Measurements from ENCODE around the gene STH. TPM values are rescaled to one million over a fixed set of nuclear protein-coding genes. Genes with fewer than 3 reads are reported as not detected.

STH gene
- total RNA-seq, 3 donors from 2014 or later, result not detected

- Histone ChIP-seq H3K27me3 (no peaks in the 10 kb centered on the region), H3K27ac (no peak overlapping the region), H3K9me3 (no peaks in the 10 kb centered on the region), H3K4me1 (no peaks in the 10 kb centered on the region), H3K36me3 (no peaks in the 10 kb centered on the region), H3K4me3 (no peak overlapping the region)
- intact Hi-C loops (cut with DNase I; ENCODE audit: low total_unique reads), result no loop called here
- no peak for TF ChIP-seq POLR2AphosphoS5 (IDR thresholded peaks at IDR 0.05)
- no peak for TF ChIP-seq POLR2A (IDR thresholded peaks at IDR 0.05)
- TF ChIP-seq, protein P1, sequence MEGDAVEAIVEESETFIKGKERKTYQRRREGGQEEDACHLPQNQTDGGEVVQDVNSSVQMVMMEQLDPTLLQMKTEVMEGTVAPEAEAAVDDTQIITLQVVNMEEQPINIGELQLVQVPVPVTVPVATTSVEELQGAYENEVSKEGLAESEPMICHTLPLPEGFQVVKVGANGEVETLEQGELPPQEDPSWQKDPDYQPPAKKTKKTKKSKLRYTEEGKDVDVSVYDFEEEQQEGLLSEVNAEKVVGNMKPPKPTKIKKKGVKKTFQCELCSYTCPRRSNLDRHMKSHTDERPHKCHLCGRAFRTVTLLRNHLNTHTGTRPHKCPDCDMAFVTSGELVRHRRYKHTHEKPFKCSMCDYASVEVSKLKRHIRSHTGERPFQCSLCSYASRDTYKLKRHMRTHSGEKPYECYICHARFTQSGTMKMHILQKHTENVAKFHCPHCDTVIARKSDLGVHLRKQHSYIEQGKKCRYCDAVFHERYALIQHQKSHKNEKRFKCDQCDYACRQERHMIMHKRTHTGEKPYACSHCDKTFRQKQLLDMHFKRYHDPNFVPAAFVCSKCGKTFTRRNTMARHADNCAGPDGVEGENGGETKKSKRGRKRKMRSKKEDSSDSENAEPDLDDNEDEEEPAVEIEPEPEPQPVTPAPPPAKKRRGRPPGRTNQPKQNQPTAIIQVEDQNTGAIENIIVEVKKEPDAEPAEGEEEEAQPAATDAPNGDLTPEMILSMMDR (IDR thresholded peaks at IDR 0.05), result no peak
- DNase-seq (ENCODE audit: low spot score in 2 of 2), result no peak
Measured at GRCh38 chr17:46008591-46008990, 9.5 kb downstream of the STH start.

GRCh38 chr17:46009681-46010596 is 10.9 kb downstream of the STH start:
- Histone ChIP-seq H3K4me3 (no peak overlapping the region), H3K36me3 (no peaks in the 10 kb centered on the region), H3K27ac (no peak overlapping the region), H3K9me3 (no peaks in the 10 kb centered on the region), H3K27me3 (no peaks in the 10 kb centered on the region), H3K4me1 (no peaks in the 10 kb centered on the region)
- intact Hi-C loops (cut with DNase I; ENCODE audit: low total_unique reads), result no loop called here
- TF ChIP-seq POLR2AphosphoS5 (IDR thresholded peaks at IDR 0.05) (no peak), POLR2A (IDR thresholded peaks at IDR 0.05) (no peak)
- TF ChIP-seq, protein P1 (IDR thresholded peaks at IDR 0.05), result no peak
- no peak for DNase-seq (ENCODE audit: low spot score in 2 of 2)

DNA sequence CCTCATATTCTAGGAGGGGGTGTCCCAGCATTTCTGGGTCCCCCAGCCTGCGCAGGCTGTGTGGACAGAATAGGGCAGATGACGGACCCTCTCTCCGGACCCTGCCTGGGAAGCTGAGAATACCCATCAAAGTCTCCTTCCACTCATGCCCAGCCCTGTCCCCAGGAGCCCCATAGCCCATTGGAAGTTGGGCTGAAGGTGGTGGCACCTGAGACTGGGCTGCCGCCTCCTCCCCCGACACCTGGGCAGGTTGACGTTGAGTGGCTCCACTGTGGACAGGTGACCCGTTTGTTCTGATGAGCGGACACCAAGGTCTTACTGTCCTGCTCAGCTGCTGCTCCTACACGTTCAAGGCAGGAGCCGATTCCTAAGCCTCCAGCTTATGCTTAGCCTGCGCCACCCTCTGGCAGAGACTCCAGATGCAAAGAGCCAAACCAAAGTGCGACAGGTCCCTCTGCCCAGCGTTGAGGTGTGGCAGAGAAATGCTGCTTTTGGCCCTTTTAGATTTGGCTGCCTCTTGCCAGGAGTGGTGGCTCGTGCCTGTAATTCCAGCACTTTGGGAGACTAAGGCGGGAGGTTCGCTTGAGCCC is 11.6 kb downstream of the STH start:
- no peak for DNase-seq (ENCODE audit: low spot score in 2 of 2)
- Histone ChIP-seq H3K9me3 (no peaks in the 10 kb centered on the region), H3K36me3 (no peaks in the 10 kb centered on the region), H3K4me3 (no peak overlapping the region), H3K27me3 (no peaks in the 10 kb centered on the region), H3K27ac (no peak overlapping the region), H3K4me1 (no peaks in the 10 kb centered on the region)
- intact Hi-C loops (cut with DNase I; ENCODE audit: low total_unique reads), result no loop called here
- no peak for TF ChIP-seq POLR2A (IDR thresholded peaks at IDR 0.05)
- TF ChIP-seq, protein P1 (IDR thresholded peaks at IDR 0.05), result no peak
- no peak for TF ChIP-seq POLR2AphosphoS5 (IDR thresholded peaks at IDR 0.05)

DNA sequence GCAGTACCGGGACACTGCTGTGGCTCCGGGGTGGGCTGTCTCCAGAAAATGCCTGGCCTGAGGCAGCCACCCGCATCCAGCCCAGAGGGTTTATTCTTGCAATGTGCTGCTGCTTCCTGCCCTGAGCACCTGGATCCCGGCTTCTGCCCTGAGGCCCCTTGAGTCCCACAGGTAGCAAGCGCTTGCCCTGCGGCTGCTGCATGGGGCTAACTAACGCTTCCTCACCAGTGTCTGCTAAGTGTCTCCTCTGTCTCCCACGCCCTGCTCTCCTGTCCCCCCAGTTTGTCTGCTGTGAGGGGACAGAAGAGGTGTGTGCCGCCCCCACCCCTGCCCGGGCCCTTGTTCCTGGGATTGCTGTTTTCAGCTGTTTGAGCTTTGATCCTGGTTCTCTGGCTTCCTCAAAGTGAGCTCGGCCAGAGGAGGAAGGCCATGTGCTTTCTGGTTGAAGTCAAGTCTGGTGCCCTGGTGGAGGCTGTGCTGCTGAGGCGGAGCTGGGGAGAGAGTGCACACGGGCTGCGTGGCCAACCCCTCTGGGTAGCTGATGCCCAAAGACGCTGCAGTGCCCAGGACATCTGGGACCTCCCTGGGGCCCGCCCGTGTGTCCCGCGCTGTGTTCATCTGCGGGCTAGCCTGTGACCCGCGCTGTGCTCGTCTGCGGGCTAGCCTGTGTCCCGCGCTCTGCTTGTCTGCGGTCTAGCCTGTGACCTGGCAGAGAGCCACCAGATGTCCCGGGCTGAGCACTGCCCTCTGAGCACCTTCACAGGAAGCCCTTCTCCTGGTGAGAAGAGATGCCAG is 12.9 kb downstream of the STH start:
- H3K36me3 ChIP-seq, result no peaks in the 10 kb centered on the region
- intact Hi-C loops (cut with DNase I; ENCODE audit: low total_unique reads), result no loop called here
- TF ChIP-seq POLR2AphosphoS5 (IDR thresholded peaks at IDR 0.05) (no peak), POLR2A (IDR thresholded peaks at IDR 0.05) (no peak)
- TF ChIP-seq, protein P1 (IDR thresholded peaks at IDR 0.05), result no peak

More for the DNA sequence above, 12.9 kb downstream of the STH start:
- Histone ChIP-seq H3K4me3 (no peak overlapping the region), H3K27ac (no peak overlapping the region), H3K4me1 (no peaks in the 10 kb centered on the region), H3K27me3 (no peaks in the 10 kb centered on the region), H3K9me3 (no peaks in the 10 kb centered on the region)
- no peak for DNase-seq (ENCODE audit: low spot score in 2 of 2)

Data from breast epithelium (tissue), 4 donors.